HEK293T (cell line): ENCODE measurements around the gene SLC37A4.

Experiments
- FOXM1 ChIP-seq: fragments of 450-650 bp; IDR thresholded peaks from 2 replicates; pipeline ENCODE4 v1.6.1; 2017; ENCODE audit warnings: mild to moderate bottlenecking, borderline replicate concordance
- PKNOX1 ChIP-seq: fragments of 450-650 bp; IDR thresholded peaks from 2 replicates; pipeline ENCODE4 v1.6.1; 2016
- SP1 ChIP-seq: fragments of 450-650 bp; IDR thresholded peaks from 2 replicates; pipeline ENCODE4 v1.6.1; 2017
- SUZ12 ChIP-seq: fragments of 450-650 bp; IDR thresholded peaks from 2 replicates; pipeline ENCODE4 v1.6.1; 2016; ENCODE audit warnings: mild to moderate bottlenecking
- TARDBP ChIP-seq: fragments of 450-650 bp; IDR thresholded peaks from 2 replicates; pipeline ENCODE4 v1.6.1; 2016

- TF ChIP-seq FOXM1 (no peak), PKNOX1 (no peak), TARDBP (no peak), SUZ12 (no peak), SP1 (no peak)
Measured at GRCh38 chr11:119029069-119029339, 1.7 kb downstream of the SLC37A4 start.
